CD4-positive, CD25-positive, alpha-beta regulatory T cell (primary cell): ENCODE measurements around the gene PEMT. TPM values are rescaled to one million over a fixed set of nuclear protein-coding genes. Genes with fewer than 3 reads are reported as not detected.
"Not testable (repeated sequence)": the region's sequence is repeated elsewhere in the genome, so short reads cannot be mapped to it uniquely, and the experiment has no call there.

Experiments
- ATAC-seq, 2 donors: fragments of 150-1000 bp; cut with Tn5 transposase; one replicate each; pipeline ENCODE4 v1.10.0; 2021; ENCODE audit warnings: low read depth in 2 of 2, moderate number of reproducible peaks in 2 of 2, moderate library complexity in 1 of 2
- DNase-seq, 3 donors: peaks; one replicate each; pipeline versions ENCODE4 v3.0.0 to v3.0.0-alpha.2; 2012 to 2022; ENCODE audit warnings: mixed read lengths in 1 of 3
- H3K27ac ChIP-seq: one replicate; pipeline ENCODE4 v1.7.0; 2013; ENCODE audit warnings: mild to moderate bottlenecking, low read length; ENCODE audit not compliant: insufficient read depth, poor library complexity, severe bottlenecking
- H3K27me3 ChIP-seq: one replicate; pipeline ENCODE4 v1.7.0; 2013; ENCODE audit warnings: low read length; ENCODE audit not compliant: control insufficient read depth, insufficient read depth
- H3K36me3 ChIP-seq: one replicate; pipeline ENCODE4 v1.7.0; 2013; ENCODE audit warnings: mild to moderate bottlenecking, low read length, moderate library complexity; ENCODE audit not compliant: control insufficient read depth, insufficient read depth
- H3K4me1 ChIP-seq: 2 replicates; pipeline ENCODE4 v1.7.0; 2013; ENCODE audit warnings: mild to moderate bottlenecking, low read length; ENCODE audit not compliant: insufficient read depth, control insufficient read depth, poor library complexity, severe bottlenecking
- H3K4me3 ChIP-seq: one replicate; pipeline ENCODE4 v1.7.0; 2013; ENCODE audit warnings: low read depth, mild to moderate bottlenecking, low read length, moderate library complexity
- H3K9me3 ChIP-seq, 2 experiments: 1 replicate in 1 of 2; 2 replicates in 1 of 2; pipeline ENCODE4 v1.7.0; 2013; ENCODE audit warnings: low read length in 2 of 2, mild to moderate bottlenecking in 1 of 2, moderate library complexity in 1 of 2; ENCODE audit not compliant: control insufficient read depth in 2 of 2
- H3K27ac Mint-ChIP-seq, 3 donors: one replicate each; pipeline ENCODE4 v1.8.0; 2020 to 2022; ENCODE audit warnings: mild to moderate bottlenecking in 3 of 3, mixed read lengths in 3 of 3, moderate library complexity in 2 of 3
- H3K27me3 Mint-ChIP-seq: one replicate; pipeline ENCODE4 v1.8.0; 2022; ENCODE audit warnings: mild to moderate bottlenecking, mixed read lengths
- H3K36me3 Mint-ChIP-seq: one replicate; pipeline ENCODE4 v1.8.0; 2020; ENCODE audit warnings: mixed read lengths
- H3K4me1 Mint-ChIP-seq, 4 donors: one replicate each; pipeline ENCODE4 v1.8.0; 2020 to 2022; ENCODE audit warnings: mixed read lengths in 4 of 4, mild to moderate bottlenecking in 1 of 4
- H3K4me3 Mint-ChIP-seq, 4 donors: one replicate each; pipeline ENCODE4 v1.8.0; 2020 to 2022; ENCODE audit warnings: mild to moderate bottlenecking in 4 of 4, mixed read lengths in 4 of 4, moderate library complexity in 3 of 4
- H3K9me3 Mint-ChIP-seq, 7 donors: one replicate each; pipeline ENCODE4 v1.8.0; 2020 to 2022; ENCODE audit warnings: mixed read lengths in 7 of 7, mild to moderate bottlenecking in 3 of 7, moderate library complexity in 2 of 7
- polyA plus RNA-seq, 4 donors: library from polyadenylated mRNA; unstranded; fragments of 300-500 nt; fragmentation: Illumina TruSeq; gene quantifications; one replicate each; pipeline ENCODE4 v1.2.3, GENCODE V29; 2021
- total RNA-seq: library from RNA; stranded (reverse); gene quantifications from one replicate; pipeline ENCODE4 v1.2.3, GENCODE V29; 2022

Gene PEMT
- total and polyA plus RNA-seq, 5 donors from 2014 or later, result 13.2 to 33.2 (median 27.3) TPM

- Mint-ChIP-seq H3K4me3 (no peak overlapping the region), H3K27ac (no peak overlapping the region), H3K4me1 (no peaks in the 10 kb centered on the region), H3K36me3 (no peaks in the 10 kb centered on the region), H3K9me3 (peaks cover 0 to 1% (median 0%) of the 10 kb centered on the region in 7 donors), H3K27me3 (peaks cover 59% of the 10 kb centered on the region)
- no peaks in the 10 kb centered on the region for H3K9me3 ChIP-seq
- H3K4me3 ChIP-seq, result no peak overlapping the region
- H3K27ac ChIP-seq, result no peak overlapping the region
- H3K36me3 ChIP-seq, result no peaks in the 10 kb centered on the region
- ATAC-seq (no peak), DNase-seq (no peak)
- H3K4me1 ChIP-seq, result no peaks in the 10 kb centered on the region
- peaks cover 8% of the 10 kb centered on the region for H3K27me3 ChIP-seq
Measured at GRCh38 chr17:17468217-17469010, 123.1 kb downstream of the PEMT start.

- Mint-ChIP-seq H3K27me3 (peaks cover 54% of the 10 kb centered on the region), H3K27ac (no peak overlapping the region), H3K9me3 (no peaks in the 10 kb centered on the region), H3K4me1 (no peaks in the 10 kb centered on the region), H3K36me3 (no peaks in the 10 kb centered on the region), H3K4me3 (no peak overlapping the region)
- Histone ChIP-seq H3K4me3 (no peak overlapping the region), H3K36me3 (no peaks in the 10 kb centered on the region), H3K27ac (no peak overlapping the region), H3K9me3 (no peaks in the 10 kb centered on the region), H3K4me1 (no peaks in the 10 kb centered on the region), H3K27me3 (peaks cover 5% of the 10 kb centered on the region)
- DNase-seq (no peak), ATAC-seq (no peak)
Measured at GRCh38 chr17:17467720-17468119, 123.8 kb downstream of the PEMT start.

GRCh38 chr17:17467016-17467415, 124.5 kb downstream of the PEMT start:
- ATAC-seq (no peak), DNase-seq (no peak)
- H3K36me3 ChIP-seq, result no peaks in the 10 kb centered on the region
- no peaks in the 10 kb centered on the region for H3K4me1 Mint-ChIP-seq
- H3K27ac Mint-ChIP-seq, result no peak overlapping the region
- H3K4me3 ChIP-seq, result no peak overlapping the region
- H3K4me1 ChIP-seq, result no peaks in the 10 kb centered on the region
- H3K27me3 ChIP-seq, result no peaks in the 10 kb centered on the region
- no peaks in the 10 kb centered on the region for H3K36me3 Mint-ChIP-seq
- no peaks in the 10 kb centered on the region for H3K9me3 ChIP-seq
- no peak overlapping the region for H3K27ac ChIP-seq
- H3K9me3 Mint-ChIP-seq, result no peaks in the 10 kb centered on the region
- H3K4me3 Mint-ChIP-seq, result peak overlapping the region in 1 of 4 donors; percentile 23
- peaks cover 48% of the 10 kb centered on the region for H3K27me3 Mint-ChIP-seq

GRCh38 chr17:17466511-17466910, 125.0 kb downstream of the PEMT start:
- no peak for DNase-seq
- no peaks in the 10 kb centered on the region for H3K4me1 ChIP-seq
- H3K27me3 ChIP-seq, result no peaks in the 10 kb centered on the region
- Mint-ChIP-seq H3K4me1 (no peaks in the 10 kb centered on the region), H3K27ac (no peak overlapping the region), H3K36me3 (no peaks in the 10 kb centered on the region), H3K27me3 (peaks cover 45% of the 10 kb centered on the region), H3K4me3 (no peak overlapping the region), H3K9me3 (no peaks in the 10 kb centered on the region)
- H3K36me3 ChIP-seq, result no peaks in the 10 kb centered on the region
- ATAC-seq, result no peak
- no peaks in the 10 kb centered on the region for H3K9me3 ChIP-seq
- no peak overlapping the region for H3K4me3 ChIP-seq
- H3K27ac ChIP-seq, result no peak overlapping the region

GRCh38 chr17:17465878-17466277, 125.6 kb downstream of the PEMT start:
- not testable (repeated sequence) for H3K27ac ChIP-seq, H3K4me1 ChIP-seq, H3K9me3 Mint-ChIP-seq, H3K4me3 Mint-ChIP-seq, ATAC-seq, H3K36me3 ChIP-seq, DNase-seq, H3K4me1 Mint-ChIP-seq, H3K4me3 ChIP-seq, H3K9me3 ChIP-seq, H3K27me3 ChIP-seq, H3K36me3 Mint-ChIP-seq, H3K27ac Mint-ChIP-seq
- H3K27me3 Mint-ChIP-seq, result peaks cover 45% of the 10 kb centered on the region

- no peaks in the 10 kb centered on the region for H3K4me1 ChIP-seq
- Mint-ChIP-seq H3K36me3 (peaks cover 4% of the 10 kb centered on the region), H3K27ac (no peak overlapping the region), H3K4me3 (no peak overlapping the region), H3K4me1 (peaks cover 0 to 2% (median 0%) of the 10 kb centered on the region in 4 donors), H3K27me3 (peaks cover 33% of the 10 kb centered on the region), H3K9me3 (peaks cover 0 to 5% (median 0%) of the 10 kb centered on the region in 7 donors)
- H3K27ac ChIP-seq, result no peak overlapping the region
- ATAC-seq, result no peak
- H3K9me3 ChIP-seq, result no peaks in the 10 kb centered on the region
- DNase-seq, result no peak
- H3K4me3 ChIP-seq, result no peak overlapping the region
- H3K36me3 ChIP-seq, result no peaks in the 10 kb centered on the region
- no peaks in the 10 kb centered on the region for H3K27me3 ChIP-seq
Measured at GRCh38 chr17:17463821-17464220, 127.7 kb downstream of the PEMT start.

- no peaks in the 10 kb centered on the region for H3K4me1 ChIP-seq
- H3K4me3 ChIP-seq, result no peak overlapping the region
- ATAC-seq (no peak), DNase-seq (no peak)
- Mint-ChIP-seq H3K27me3 (peaks cover 20% of the 10 kb centered on the region), H3K4me1 (peaks cover 0 to 2% (median 0%) of the 10 kb centered on the region in 4 donors), H3K27ac (no peak overlapping the region), H3K4me3 (no peak overlapping the region), H3K36me3 (peaks cover 4% of the 10 kb centered on the region), H3K9me3 (peaks cover 0 to 5% (median 0%) of the 10 kb centered on the region in 7 donors)
- H3K36me3 ChIP-seq, result no peaks in the 10 kb centered on the region
- no peaks in the 10 kb centered on the region for H3K9me3 ChIP-seq
- H3K27me3 ChIP-seq, result no peaks in the 10 kb centered on the region
- H3K27ac ChIP-seq, result no peak overlapping the region
Measured at GRCh38 chr17:17462048-17462824, 129.3 kb downstream of the PEMT start.
